ENCODE results near the gene NFASC. TPM values are rescaled to one million over a fixed set of nuclear protein-coding genes. Genes with fewer than 3 reads are reported as not detected.

NFASC gene
- total and polyA plus RNA-seq, 2 experiments from 2014 or later, result 3.9 to 11.7 TPM

DNA sequence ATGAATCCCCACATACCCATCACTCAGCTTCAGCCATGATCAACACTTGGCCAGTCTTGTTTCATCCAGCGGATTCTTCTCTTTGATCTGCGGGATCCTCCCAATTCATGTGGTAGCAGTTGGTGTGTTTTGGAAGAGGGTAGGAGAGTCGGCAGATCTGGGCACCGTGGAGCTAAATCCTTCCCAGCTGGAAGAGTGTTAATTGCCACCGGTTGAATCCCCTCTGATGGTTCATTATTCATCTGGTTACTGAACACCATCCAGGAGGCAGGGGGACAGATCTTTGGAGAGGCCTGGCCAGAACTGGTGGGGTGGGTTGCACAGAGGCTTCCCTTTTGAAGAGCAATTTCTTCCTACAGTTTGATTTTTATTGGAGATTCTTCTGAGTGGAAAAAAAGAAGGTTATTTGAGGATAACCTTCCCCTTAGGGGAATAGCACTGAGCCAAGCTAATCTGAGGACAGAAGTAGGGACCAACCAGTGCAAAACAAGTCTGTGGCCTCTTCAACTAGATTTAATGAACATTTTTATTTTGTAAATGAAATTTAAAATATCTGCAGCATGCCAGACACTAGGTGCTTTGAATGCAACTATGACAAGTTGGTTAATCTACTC is 8.1 kb downstream of the NFASC start (continued):
- TF ChIP-seq, protein P1, sequence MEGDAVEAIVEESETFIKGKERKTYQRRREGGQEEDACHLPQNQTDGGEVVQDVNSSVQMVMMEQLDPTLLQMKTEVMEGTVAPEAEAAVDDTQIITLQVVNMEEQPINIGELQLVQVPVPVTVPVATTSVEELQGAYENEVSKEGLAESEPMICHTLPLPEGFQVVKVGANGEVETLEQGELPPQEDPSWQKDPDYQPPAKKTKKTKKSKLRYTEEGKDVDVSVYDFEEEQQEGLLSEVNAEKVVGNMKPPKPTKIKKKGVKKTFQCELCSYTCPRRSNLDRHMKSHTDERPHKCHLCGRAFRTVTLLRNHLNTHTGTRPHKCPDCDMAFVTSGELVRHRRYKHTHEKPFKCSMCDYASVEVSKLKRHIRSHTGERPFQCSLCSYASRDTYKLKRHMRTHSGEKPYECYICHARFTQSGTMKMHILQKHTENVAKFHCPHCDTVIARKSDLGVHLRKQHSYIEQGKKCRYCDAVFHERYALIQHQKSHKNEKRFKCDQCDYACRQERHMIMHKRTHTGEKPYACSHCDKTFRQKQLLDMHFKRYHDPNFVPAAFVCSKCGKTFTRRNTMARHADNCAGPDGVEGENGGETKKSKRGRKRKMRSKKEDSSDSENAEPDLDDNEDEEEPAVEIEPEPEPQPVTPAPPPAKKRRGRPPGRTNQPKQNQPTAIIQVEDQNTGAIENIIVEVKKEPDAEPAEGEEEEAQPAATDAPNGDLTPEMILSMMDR (conservative IDR thresholded peaks at IDR 0.05; ENCODE audit: low read depth in 2 of 2), result no peak
- TF ChIP-seq, protein P2, sequence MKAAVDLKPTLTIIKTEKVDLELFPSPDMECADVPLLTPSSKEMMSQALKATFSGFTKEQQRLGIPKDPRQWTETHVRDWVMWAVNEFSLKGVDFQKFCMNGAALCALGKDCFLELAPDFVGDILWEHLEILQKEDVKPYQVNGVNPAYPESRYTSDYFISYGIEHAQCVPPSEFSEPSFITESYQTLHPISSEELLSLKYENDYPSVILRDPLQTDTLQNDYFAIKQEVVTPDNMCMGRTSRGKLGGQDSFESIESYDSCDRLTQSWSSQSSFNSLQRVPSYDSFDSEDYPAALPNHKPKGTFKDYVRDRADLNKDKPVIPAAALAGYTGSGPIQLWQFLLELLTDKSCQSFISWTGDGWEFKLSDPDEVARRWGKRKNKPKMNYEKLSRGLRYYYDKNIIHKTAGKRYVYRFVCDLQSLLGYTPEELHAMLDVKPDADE (IDR thresholded peaks at IDR 0.05), result no peak
- no peak for TF ChIP-seq ZNF331 (CRISPR knock-in tag; IDR thresholded peaks at IDR 0.05; ENCODE audit: low read depth)
- no peak for TF ChIP-seq ZNF114 (CRISPR knock-in tag; IDR thresholded peaks at IDR 0.05)

DNA sequence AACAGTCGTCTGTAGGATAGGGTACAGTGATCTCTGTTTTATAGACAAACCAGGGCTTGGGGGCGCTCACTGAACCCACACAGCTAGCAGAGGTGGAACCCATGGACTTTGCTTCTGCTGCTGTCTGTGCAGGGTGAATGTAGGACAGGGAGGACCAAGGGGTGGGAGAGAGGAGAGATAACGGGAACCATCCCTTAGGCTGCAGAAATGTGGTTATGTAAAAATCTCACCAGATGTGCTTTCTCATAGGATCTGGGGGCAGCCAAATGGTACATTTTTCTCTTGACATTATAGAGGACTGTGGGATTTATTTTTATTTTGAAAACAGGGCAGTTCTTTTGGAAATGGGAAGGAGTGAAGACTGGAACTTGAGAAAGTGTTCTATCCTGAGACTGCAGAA is 8.7 kb downstream of the NFASC start:
- Mint-ChIP-seq H3K36me3 (ENCODE audit: low read depth) (no peaks in the 10 kb centered on the region), H3K9me3 (no peaks in the 10 kb centered on the region), H3K27ac (no peak overlapping the region), H3K27me3 (ENCODE audit: insufficient read depth, low read depth, poor library complexity) (peaks cover 3% of the 10 kb centered on the region), H3K4me3 (no peak overlapping the region; the same call in 2 of the 3 replicates), H3K4me1 (peaks cover 33% of the 10 kb centered on the region)
- H3K79me2 ChIP-seq (replicated peaks; ENCODE audit: insufficient read depth), result no peaks in the 10 kb centered on the region
- no peaks in the 10 kb centered on the region for H3K36me3 ChIP-seq (ENCODE audit: insufficient read depth)
- no peaks in the 10 kb centered on the region for H4K20me1 ChIP-seq (replicated peaks; ENCODE audit: insufficient read depth)
- DNase-seq (ENCODE audit: low spot score), result no peak
- no peak overlapping the region for H3K4me2 ChIP-seq
- H3K4me3 ChIP-seq, result no peak overlapping the region
- H3F3A ChIP-seq (replicated peaks; ENCODE audit: low read depth), result no peaks in the 10 kb centered on the region
- no peaks in the 10 kb centered on the region for H3K9me2 ChIP-seq (ENCODE audit: insufficient read depth)
- no peak overlapping the region for H3K27ac ChIP-seq (ENCODE audit: low read depth)
- no peak overlapping the region for H2AFZ ChIP-seq
- peaks cover 21% of the 10 kb centered on the region for H3K4me1 ChIP-seq (ENCODE audit: insufficient read depth)
- no peak for ATAC-seq
- no peaks in the 10 kb centered on the region for H3K27me3 ChIP-seq (ENCODE audit: insufficient read depth)
- TF ChIP-seq, protein P3, sequence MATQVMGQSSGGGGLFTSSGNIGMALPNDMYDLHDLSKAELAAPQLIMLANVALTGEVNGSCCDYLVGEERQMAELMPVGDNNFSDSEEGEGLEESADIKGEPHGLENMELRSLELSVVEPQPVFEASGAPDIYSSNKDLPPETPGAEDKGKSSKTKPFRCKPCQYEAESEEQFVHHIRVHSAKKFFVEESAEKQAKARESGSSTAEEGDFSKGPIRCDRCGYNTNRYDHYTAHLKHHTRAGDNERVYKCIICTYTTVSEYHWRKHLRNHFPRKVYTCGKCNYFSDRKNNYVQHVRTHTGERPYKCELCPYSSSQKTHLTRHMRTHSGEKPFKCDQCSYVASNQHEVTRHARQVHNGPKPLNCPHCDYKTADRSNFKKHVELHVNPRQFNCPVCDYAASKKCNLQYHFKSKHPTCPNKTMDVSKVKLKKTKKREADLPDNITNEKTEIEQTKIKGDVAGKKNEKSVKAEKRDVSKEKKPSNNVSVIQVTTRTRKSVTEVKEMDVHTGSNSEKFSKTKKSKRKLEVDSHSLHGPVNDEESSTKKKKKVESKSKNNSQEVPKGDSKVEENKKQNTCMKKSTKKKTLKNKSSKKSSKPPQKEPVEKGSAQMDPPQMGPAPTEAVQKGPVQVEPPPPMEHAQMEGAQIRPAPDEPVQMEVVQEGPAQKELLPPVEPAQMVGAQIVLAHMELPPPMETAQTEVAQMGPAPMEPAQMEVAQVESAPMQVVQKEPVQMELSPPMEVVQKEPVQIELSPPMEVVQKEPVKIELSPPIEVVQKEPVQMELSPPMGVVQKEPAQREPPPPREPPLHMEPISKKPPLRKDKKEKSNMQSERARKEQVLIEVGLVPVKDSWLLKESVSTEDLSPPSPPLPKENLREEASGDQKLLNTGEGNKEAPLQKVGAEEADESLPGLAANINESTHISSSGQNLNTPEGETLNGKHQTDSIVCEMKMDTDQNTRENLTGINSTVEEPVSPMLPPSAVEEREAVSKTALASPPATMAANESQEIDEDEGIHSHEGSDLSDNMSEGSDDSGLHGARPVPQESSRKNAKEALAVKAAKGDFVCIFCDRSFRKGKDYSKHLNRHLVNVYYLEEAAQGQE (IDR thresholded peaks at IDR 0.05; ENCODE audit: unreplicated experiment), result no peak
- TF ChIP-seq, protein P4, sequence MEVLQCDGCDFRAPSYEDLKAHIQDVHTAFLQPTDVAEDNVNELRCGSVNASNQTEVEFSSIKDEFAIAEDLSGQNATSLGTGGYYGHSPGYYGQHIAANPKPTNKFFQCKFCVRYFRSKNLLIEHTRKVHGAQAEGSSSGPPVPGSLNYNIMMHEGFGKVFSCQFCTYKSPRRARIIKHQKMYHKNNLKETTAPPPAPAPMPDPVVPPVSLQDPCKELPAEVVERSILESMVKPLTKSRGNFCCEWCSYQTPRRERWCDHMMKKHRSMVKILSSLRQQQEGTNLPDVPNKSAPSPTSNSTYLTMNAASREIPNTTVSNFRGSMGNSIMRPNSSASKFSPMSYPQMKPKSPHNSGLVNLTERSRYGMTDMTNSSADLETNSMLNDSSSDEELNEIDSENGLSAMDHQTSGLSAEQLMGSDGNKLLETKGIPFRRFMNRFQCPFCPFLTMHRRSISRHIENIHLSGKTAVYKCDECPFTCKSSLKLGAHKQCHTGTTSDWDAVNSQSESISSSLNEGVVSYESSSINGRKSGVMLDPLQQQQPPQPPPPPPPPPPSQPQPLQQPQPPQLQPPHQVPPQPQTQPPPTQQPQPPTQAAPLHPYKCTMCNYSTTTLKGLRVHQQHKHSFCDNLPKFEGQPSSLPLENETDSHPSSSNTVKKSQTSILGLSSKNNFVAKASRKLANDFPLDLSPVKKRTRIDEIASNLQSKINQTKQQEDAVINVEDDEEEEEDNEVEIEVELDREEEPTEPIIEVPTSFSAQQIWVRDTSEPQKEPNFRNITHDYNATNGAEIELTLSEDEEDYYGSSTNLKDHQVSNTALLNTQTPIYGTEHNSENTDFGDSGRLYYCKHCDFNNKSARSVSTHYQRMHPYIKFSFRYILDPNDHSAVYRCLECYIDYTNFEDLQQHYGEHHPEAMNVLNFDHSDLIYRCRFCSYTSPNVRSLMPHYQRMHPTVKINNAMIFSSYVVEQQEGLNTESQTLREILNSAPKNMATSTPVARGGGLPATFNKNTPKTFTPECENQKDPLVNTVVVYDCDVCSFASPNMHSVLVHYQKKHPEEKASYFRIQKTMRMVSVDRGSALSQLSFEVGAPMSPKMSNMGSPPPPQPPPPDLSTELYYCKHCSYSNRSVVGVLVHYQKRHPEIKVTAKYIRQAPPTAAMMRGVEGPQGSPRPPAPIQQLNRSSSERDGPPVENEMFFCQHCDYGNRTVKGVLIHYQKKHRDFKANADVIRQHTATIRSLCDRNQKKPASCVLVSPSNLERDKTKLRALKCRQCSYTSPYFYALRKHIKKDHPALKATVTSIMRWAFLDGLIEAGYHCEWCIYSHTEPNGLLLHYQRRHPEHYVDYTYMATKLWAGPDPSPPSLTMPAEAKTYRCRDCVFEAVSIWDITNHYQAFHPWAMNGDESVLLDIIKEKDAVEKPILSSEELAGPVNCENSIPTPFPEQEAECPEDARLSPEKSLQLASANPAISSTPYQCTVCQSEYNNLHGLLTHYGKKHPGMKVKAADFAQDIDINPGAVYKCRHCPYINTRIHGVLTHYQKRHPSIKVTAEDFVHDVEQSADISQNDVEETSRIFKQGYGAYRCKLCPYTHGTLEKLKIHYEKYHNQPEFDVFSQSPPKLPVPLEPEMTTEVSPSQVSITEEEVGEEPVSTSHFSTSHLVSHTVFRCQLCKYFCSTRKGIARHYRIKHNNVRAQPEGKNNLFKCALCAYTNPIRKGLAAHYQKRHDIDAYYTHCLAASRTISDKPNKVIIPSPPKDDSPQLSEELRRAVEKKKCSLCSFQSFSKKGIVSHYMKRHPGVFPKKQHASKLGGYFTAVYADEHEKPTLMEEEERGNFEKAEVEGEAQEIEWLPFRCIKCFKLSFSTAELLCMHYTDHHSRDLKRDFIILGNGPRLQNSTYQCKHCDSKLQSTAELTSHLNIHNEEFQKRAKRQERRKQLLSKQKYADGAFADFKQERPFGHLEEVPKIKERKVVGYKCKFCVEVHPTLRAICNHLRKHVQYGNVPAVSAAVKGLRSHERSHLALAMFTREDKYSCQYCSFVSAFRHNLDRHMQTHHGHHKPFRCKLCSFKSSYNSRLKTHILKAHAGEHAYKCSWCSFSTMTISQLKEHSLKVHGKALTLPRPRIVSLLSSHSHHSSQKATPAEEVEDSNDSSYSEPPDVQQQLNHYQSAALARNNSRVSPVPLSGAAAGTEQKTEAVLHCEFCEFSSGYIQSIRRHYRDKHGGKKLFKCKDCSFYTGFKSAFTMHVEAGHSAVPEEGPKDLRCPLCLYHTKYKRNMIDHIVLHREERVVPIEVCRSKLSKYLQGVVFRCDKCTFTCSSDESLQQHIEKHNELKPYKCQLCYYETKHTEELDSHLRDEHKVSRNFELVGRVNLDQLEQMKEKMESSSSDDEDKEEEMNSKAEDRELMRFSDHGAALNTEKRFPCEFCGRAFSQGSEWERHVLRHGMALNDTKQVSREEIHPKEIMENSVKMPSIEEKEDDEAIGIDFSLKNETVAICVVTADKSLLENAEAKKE (CRISPR knock-in tag; IDR thresholded peaks at IDR 0.05), result no peak
- TF ChIP-seq NANOG (IDR thresholded peaks at IDR 0.05; ENCODE audit: borderline replicate concordance) (no peak), POLR2AphosphoS5 (IDR thresholded peaks at IDR 0.05; ENCODE audit: low read depth) (no peak), EZH2 (IDR thresholded peaks at IDR 0.05; ENCODE audit: low read depth, unreplicated experiment) (no peak), ZNF114 (CRISPR knock-in tag; IDR thresholded peaks at IDR 0.05) (no peak)
- TF ChIP-seq, protein P1 (conservative IDR thresholded peaks at IDR 0.05; ENCODE audit: low read depth in 2 of 2), result no peak
